ENCODE data around the gene RASSF4.

DNA sequence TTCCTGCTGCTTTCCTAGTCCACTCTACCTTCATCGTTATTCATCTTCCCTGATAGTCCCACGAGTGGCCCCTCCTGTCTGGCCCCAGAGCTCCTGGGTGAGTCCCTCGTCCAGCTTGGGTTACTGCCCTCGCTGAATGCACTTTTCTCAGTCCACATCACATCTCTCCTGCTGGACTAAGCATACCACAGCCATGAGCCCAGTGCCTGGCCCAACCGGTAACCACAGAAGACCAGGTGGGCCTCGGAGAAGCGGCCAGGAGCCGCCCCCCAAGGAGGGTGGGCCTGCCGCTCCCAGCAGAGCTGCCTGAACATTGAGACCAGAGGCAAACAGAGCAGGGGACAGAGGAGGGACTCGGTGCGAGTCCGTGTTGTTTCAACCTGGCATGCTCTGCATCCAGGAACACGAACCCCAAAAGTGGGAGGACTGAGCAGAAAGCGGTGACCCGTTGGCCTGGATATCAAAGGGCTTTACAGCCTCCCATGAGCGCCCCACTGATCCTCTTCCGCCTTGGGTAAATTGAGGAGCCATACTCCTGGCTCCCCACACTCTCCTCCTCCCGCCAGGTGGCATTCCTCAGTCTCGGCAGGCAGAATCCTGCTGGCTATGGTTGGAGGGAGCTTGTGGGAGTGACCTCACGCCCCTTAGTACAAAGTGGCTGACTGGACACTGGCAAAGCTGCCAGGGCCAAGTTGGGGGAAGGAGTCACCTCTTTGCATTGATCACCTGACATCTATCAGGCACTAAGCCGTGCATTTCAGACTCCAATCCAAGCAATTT, 35.2 kb upstream of the RASSF4 start:
- TF ChIP-seq POLR2AphosphoS5 (IDR thresholded peaks at IDR 0.05; ENCODE audit: low read depth, low read length) (no peak), POLR2A (IDR thresholded peaks at IDR 0.05; ENCODE audit: borderline replicate concordance, extremely low read depth, insufficient read depth, insufficient read length) (no peak), EZH2 (IDR thresholded peaks at IDR 0.05) (no peak), TCF7L2 (IDR thresholded peaks at IDR 0.05; ENCODE audit: borderline replicate concordance, extremely low read depth, insufficient read depth, insufficient read length) (no peak), ZNF274 (IDR thresholded peaks at IDR 0.05; ENCODE audit: low read depth, low read length) (no peak), EZH2phosphoT487 (IDR thresholded peaks at IDR 0.05; ENCODE audit: borderline replicate concordance) (no peak), SIN3A (IDR thresholded peaks at IDR 0.05; ENCODE audit: low read depth) (no peak), SP1 (IDR thresholded peaks at IDR 0.05; ENCODE audit: low read depth) (no peak)
- TF ChIP-seq, protein P1, sequence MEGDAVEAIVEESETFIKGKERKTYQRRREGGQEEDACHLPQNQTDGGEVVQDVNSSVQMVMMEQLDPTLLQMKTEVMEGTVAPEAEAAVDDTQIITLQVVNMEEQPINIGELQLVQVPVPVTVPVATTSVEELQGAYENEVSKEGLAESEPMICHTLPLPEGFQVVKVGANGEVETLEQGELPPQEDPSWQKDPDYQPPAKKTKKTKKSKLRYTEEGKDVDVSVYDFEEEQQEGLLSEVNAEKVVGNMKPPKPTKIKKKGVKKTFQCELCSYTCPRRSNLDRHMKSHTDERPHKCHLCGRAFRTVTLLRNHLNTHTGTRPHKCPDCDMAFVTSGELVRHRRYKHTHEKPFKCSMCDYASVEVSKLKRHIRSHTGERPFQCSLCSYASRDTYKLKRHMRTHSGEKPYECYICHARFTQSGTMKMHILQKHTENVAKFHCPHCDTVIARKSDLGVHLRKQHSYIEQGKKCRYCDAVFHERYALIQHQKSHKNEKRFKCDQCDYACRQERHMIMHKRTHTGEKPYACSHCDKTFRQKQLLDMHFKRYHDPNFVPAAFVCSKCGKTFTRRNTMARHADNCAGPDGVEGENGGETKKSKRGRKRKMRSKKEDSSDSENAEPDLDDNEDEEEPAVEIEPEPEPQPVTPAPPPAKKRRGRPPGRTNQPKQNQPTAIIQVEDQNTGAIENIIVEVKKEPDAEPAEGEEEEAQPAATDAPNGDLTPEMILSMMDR (IDR thresholded peaks at IDR 0.05 in 2 of 3, conservative IDR thresholded peaks at IDR 0.05 in 1 of 3; ENCODE audit: borderline replicate concordance in 1 of 3, insufficient read depth in 1 of 3, low read depth in 2 of 3, low read length in 2 of 3), result no peak
